Progenitor cell of endocrine pancreas (in vitro differentiated cells): ENCODE results near the gene CRELD2. TPM values are rescaled to one million over a fixed set of nuclear protein-coding genes. Genes with fewer than 3 reads are reported as not detected.

ENCODE experiments used
- DNase-seq: peaks from one replicate; pipeline ENCODE4 v3.0.0; 2021; ENCODE audit warnings: low spot score; ENCODE audit not compliant: unreplicated experiment
- H3K27ac Mint-ChIP-seq: 2 replicates; pipeline ENCODE4 v1.8.0; 2021; ENCODE audit warnings: mild to moderate bottlenecking, moderate library complexity, mixed read lengths
- H3K27me3 Mint-ChIP-seq: 2 replicates; pipeline ENCODE4 v1.8.0; 2021; ENCODE audit warnings: mixed read lengths
- H3K36me3 Mint-ChIP-seq: 2 replicates; pipeline ENCODE4 v1.8.0; 2022; ENCODE audit warnings: mixed read lengths; ENCODE audit not compliant: insufficient read depth
- H3K4me1 Mint-ChIP-seq: 2 replicates; pipeline ENCODE4 v1.8.0; 2021; ENCODE audit warnings: low read depth, mixed read lengths
- H3K4me3 Mint-ChIP-seq: 2 replicates; pipeline ENCODE4 v1.8.0; 2021; ENCODE audit warnings: low read depth, mild to moderate bottlenecking, moderate library complexity, mixed read lengths
- H3K9me3 Mint-ChIP-seq: 2 replicates; pipeline ENCODE4 v1.8.0; 2021; ENCODE audit warnings: low read depth, mixed read lengths
- total RNA-seq: library from RNA; stranded (reverse); gene quantifications from 2 replicates; pipeline ENCODE4 v1.2.1, GENCODE V29; 2021
- TF ChIP-seq, protein P1 (sequence below): fragments of 200-600 bp; sonication (generic); IDR thresholded peaks from one replicate; pipeline ENCODE4 v1.5.0; 2021; ENCODE audit warnings: antibody characterized with exemption, mild to moderate bottlenecking; ENCODE audit not compliant: unreplicated experiment

The CRELD2 gene
- total RNA-seq, 1 donor from 2014 or later, result 42.2 TPM

DNA sequence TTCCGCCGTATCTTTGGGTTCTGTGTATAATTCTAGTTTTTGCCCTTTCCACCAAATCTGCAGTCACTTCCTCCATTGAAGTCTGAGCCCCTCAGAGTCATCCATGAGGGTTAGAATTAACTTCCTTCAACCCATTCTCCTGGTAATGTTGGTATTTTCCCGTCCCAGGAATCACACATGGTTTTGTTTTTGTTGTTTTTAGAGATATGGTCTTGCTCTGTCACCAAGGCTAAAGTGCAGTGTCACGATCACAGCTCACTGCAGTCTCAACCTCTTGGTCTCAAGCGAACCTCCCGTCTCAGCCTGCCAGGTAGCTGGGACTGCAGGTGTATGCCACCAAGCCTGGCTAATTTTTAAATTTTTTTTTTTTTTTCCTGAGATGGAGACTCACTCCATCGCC is 46.1 kb upstream of the CRELD2 start:
- Mint-ChIP-seq H3K4me3 (no peak overlapping the region), H3K9me3 (peaks cover 40% of the 10 kb centered on the region), H3K27me3 (no peaks in the 10 kb centered on the region), H3K4me1 (peaks cover 3% of the 10 kb centered on the region), H3K27ac (no peak overlapping the region), H3K36me3 (peaks cover 61% of the 10 kb centered on the region)
- TF ChIP-seq, protein P1, sequence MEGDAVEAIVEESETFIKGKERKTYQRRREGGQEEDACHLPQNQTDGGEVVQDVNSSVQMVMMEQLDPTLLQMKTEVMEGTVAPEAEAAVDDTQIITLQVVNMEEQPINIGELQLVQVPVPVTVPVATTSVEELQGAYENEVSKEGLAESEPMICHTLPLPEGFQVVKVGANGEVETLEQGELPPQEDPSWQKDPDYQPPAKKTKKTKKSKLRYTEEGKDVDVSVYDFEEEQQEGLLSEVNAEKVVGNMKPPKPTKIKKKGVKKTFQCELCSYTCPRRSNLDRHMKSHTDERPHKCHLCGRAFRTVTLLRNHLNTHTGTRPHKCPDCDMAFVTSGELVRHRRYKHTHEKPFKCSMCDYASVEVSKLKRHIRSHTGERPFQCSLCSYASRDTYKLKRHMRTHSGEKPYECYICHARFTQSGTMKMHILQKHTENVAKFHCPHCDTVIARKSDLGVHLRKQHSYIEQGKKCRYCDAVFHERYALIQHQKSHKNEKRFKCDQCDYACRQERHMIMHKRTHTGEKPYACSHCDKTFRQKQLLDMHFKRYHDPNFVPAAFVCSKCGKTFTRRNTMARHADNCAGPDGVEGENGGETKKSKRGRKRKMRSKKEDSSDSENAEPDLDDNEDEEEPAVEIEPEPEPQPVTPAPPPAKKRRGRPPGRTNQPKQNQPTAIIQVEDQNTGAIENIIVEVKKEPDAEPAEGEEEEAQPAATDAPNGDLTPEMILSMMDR, result no peak
- no peak for DNase-seq

DNA sequence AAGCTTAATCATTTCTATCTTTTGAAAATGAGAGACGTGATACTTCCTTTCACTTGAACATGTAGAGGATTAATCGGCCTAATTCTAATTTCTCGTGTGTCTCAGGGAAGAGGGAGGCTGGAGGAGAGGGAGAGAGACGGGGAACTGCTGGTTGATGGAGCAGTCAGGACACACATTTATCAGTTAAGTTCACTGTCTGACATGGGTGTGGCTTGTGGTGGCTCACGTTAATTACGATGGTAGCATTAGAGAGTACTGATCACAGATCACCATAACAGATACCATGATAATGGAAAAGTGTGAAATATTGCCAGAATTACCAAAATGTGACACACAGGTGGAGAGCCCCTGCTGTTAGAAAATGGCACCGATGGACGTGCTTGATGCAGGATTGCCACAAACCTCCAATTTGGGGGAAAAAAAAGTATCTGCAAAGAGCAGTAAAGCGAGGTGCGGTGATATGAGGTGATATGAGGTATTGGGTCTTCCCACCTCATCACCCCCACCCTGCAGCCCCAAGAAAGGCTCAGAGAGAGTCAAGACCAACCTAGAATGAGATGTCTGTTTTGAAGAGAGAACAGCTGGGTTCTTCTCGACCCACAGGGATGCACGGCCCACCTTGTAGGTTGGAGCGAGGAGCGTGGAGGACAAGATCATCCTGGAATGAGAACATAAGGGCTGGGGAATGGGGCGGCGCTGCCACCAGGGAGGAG is 45.0 kb upstream of the CRELD2 start:
- Mint-ChIP-seq H3K4me1 (peaks cover 3% of the 10 kb centered on the region), H3K27me3 (no peaks in the 10 kb centered on the region), H3K27ac (peak overlapping the region; percentile 50), H3K4me3 (no peak overlapping the region), H3K9me3 (peaks cover 39% of the 10 kb centered on the region), H3K36me3 (peaks cover 60% of the 10 kb centered on the region)
- TF ChIP-seq, protein P1, result no peak
- DNase-seq, result no peak

GRCh38 chr22:49877642-49878041 is 40.8 kb upstream of the CRELD2 start:
- peak overlapping the region; percentile 40 for H3K4me3 Mint-ChIP-seq
- H3K27ac Mint-ChIP-seq, result no peak overlapping the region
- H3K27me3 Mint-ChIP-seq, result no peaks in the 10 kb centered on the region
- DNase-seq, result no peak
- peaks cover 3% of the 10 kb centered on the region for H3K4me1 Mint-ChIP-seq
- peaks cover 50% of the 10 kb centered on the region for H3K36me3 Mint-ChIP-seq
- TF ChIP-seq, protein P1, result no peak
- peaks cover 26% of the 10 kb centered on the region for H3K9me3 Mint-ChIP-seq

GRCh38 chr22:49878206-49878605 is 40.2 kb upstream of the CRELD2 start:
- H3K36me3 Mint-ChIP-seq, result peaks cover 53% of the 10 kb centered on the region
- no peaks in the 10 kb centered on the region for H3K27me3 Mint-ChIP-seq

GRCh38 chr22:49879871-49880270 is 38.6 kb upstream of the CRELD2 start:
- H3K27me3 Mint-ChIP-seq, result no peaks in the 10 kb centered on the region
- peaks cover 23% of the 10 kb centered on the region for H3K9me3 Mint-ChIP-seq
- peak overlapping the region; percentile 80 for H3K27ac Mint-ChIP-seq
- no peak for DNase-seq
- peaks cover 56% of the 10 kb centered on the region for H3K36me3 Mint-ChIP-seq
- TF ChIP-seq, protein P1, result no peak
- H3K4me3 Mint-ChIP-seq, result no peak overlapping the region
- peaks cover 3% of the 10 kb centered on the region for H3K4me1 Mint-ChIP-seq

More at GRCh38 chr22:49878206-49878605, 40.2 kb upstream of the CRELD2 start:
- no peak for DNase-seq
- H3K4me1 Mint-ChIP-seq, result peaks cover 3% of the 10 kb centered on the region
- TF ChIP-seq, protein P1, result no peak
- no peak overlapping the region for H3K4me3 Mint-ChIP-seq
- peaks cover 26% of the 10 kb centered on the region for H3K9me3 Mint-ChIP-seq
- peak overlapping the region; percentile 71 for H3K27ac Mint-ChIP-seq
